Stimulated activated CD8-positive, alpha-beta memory T cell treated with anti-CD3 and anti-CD28 coated beads, Interleukin-4, amount 100 ng/mL, for 24 hours (primary cell): ENCODE results near the gene PTPRE.

Experiments
- DNase-seq: peaks from one replicate; pipeline ENCODE4 v3.0.0-alpha.2; 2020; ENCODE audit warnings: low read depth

Gene PTPRE

DNA sequence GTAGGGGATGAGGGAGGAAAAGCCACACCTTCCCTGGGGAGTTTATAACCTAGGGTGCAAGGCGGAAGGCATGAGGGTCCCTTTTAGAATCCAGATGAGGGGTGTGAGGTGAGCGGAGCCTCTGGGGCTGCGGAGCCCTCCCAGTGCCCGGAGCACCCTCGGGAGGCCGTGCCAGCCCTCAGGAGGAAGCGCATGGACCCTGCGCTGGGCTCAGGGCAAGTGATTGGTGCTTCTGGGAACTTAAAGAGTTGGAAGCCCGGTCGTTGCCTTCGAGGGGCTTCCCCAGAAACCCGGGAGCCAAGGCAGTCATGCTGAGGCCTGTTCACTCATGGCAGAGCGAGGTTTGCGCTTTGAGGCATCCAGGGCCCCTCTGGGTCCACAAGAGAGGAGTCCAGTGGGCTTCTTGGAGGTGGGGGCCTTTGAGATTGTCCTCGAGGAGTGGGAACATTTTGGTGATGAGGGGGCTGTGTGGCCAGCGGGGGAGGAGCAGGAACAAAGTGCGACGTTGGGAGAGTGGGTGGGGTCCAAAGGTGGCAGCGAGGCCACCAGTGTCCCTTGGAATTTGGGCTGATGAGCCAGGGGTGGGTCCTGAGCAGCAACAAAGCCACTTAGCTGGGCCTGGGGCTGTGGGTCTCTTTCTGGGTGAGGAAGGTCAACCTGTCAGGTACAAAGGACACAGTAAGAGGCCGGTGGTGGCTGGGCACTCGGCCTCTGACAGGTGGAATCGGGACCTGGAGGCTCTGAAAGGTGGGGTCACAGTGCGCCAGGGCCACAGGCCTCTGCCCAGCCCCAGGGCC, 139.5 kb downstream of the PTPRE start:
- no peak for DNase-seq

DNA sequence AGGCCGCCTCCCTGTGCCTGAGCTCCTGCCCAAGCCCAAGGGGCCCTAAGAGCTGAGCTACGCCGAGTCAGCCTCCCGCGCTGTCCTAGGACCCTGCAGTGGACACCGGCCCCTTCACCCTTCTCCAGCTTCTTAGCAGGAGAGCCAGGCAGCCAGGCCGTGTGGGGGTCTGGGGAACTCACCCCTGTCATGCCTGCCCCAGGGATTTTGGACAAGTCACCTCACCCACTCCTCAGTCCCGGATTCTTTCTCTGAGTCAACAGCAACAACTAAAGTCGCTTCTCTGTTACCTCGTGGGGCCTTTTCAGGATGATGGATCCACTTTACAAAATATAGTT, 140.0 kb downstream of the PTPRE start:
- DNase-seq: no peak

DNA sequence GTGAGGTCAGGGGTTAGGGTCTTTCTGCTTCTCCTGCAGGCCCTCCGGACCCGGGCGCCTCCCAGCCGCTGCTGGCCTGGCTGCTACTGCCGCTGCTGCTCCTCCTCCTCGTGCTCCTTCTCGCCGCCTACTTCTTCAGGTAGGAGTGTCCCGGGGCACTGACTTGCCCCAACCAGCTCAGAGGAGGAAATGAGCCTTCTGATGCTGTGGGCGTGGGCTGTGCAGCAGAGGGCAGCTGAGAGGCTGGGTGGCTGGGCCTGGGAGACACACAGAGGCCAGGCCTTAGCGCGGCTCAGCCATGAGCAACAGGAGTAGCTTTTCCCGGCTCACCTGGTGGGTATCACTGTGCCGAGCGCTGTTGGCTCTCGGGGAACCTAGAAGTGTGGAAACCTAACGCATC, 140.4 kb downstream of the PTPRE start:
- peak; percentile 74 for DNase-seq

DNA sequence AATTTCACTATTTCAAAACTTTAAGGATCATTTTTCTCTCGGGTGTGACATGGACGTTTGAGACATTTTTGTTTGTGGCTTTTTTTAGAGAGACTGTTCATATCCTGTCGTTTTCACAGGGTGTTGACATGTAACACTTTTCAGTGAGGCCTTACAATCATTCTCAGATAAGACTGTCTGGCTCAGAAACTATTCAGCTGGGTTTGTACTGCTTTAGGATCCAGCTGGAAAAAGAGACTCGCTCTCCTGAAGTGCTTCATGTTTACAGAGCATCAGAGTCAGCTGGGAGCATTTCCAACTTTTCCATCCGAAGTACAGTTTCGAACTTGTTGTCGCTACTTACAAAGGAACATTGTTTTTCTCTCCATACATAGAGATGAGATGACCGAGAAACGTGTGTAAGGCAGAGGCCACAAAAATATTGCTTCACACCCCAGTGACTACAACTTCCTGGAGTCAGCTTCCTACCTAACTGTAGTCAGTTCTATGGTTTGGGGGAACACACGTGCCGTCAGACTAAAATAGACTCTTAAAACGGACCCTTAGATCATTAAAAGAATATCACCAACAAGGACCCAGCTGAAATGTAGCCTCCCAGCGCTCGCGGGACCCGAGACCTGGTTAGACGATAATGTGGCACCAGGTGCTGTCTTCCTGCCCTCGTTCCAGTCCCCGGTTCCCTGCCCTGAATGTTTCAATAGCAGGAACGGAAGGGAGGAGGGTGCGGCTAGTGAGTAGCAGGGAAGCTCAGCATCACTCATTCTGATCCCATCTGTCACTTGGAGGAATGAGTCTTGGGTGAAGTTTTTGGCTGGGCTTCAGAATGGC, 141.3 kb downstream of the PTPRE start:
- DNase-seq: no peak

DNA sequence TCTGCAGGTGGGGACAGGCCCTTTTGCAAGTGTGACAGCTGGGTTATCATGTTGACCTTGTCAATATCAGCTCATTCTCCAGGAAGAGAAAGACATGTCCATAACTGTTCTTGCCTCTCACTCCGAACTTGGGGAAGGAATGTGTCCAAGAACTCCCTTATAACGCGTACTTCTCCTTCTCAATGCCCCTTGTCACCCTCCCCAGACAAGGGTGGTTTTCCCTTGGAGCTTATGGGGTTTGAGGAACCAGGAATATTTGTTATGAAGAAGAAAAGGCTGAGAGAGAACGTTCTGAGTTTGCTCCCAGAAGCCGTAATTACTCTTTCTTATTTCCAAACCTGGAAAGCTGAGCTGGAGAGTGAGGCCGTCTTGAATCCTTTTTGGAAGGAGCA, 141.9 kb downstream of the PTPRE start:
- no peak for DNase-seq

DNA sequence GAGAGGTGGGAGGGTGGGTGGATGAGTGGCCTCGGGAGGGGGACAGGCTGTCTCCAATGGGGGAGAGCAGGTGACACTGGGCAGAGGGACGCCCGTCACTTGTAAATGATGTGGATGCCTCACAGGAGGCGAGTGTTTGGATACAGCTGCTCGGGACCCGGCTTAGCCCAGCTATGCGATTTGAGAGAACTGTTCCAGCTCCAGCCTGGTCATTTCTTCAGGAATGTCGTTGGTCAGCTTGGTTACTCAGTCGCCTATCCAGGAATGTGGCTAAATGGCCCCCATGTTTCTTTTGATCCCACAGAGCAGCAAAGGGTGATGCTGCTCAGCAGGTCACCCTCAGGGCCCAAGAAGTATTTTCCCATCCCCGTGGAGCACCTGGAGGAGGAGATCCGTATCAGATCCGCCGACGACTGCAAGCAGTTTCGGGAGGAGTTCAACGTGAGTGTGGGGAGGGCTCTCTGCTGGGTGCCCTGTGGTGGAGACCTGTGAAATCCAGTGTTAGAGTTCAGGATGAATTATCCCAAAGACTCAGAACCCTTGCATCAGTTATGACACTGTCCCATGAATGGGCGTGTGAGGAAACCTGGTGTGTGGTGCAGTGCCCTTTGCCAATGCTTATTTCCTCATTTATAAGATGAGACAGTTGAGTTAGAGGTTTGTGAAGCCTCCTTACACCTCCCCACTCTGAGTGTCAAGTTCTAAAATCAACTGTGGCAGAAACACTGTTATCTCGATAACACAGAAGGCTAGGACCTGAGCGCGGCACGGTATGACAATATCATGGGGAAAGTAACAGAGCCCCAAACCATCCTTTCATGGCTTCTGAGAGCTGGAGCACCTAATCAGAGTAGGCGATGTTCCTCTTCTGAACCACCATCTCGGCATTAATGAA, 142.6 kb downstream of the PTPRE start:
- no peak for DNase-seq

DNA sequence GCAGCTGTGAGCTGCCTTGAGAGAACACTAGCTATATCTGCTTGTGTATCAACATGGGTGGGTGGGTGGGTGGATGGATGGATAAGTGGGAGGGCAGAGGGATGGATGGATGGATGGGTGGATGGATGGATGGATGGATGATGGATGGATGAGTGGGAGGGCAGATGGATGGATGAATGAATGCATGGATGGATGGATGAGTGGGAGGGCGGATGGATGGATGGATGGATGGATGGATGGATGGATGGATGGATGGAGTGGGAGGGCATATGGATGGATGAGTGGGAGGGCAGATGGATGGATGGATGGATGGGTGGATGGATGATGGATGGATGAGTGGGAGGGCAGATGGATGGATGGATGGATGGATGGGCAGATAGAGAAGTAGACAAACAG, 143.2 kb downstream of the PTPRE start:
- DNase-seq: no peak

DNA sequence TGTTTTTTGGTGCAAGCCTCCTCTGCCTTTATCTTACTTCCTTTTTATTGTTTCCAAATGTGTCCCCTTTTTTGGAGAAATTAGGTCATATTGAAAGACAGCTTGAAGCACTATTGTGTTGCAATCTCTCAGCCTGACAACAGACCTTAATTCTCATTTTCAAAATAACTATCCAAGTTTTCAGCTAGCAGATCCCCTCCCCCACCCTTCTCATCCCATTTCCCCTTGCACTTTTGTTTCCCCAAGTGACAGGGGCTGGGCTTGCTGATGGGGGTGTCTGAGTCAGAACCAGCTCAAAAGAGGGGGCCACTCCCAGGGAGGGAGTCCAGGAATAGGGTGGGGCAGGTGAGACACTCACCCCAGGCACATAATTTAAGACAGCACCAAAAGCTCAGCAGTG, 144.0 kb downstream of the PTPRE start:
- DNase-seq: no peak

DNA sequence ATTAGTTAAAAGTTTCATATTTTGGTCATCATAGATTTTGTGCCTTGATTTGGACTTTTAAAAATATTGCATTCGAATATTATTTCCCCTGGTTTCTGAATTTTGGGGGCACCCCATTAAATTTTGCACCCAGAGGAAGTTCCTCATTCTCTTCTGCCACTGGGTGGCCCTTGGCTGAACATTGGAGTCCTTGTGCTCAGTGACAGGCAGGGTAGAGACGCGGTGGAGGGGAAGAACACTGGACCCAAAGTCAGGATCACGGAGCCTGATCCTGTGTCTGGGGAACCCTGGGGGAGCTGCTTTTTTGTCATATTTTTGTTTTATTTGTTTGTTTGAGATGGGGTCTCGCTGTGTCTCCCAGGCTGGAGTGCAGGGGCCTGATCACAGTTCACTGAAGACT, 144.6 kb downstream of the PTPRE start:
- no peak for DNase-seq

DNA sequence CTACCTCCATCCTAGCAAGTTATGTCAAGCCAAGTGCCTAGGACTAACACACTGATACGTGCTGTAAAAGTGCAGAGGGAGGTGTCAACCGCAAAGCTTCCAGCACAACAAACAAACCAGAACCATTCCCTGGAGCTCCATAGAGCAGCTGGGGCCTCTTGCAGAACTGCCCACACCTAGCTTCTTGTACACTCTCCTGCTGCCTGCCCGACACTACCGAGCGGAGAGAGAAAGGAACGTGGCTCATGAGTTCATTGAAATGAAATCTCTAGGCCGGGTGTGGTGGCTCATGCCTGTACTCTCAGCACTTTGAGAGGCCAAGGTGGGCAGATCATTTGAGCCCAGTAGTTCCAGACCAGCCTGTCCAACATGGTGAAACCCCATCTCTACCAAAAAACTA, 145.8 kb downstream of the PTPRE start:
- no peak for DNase-seq

DNA sequence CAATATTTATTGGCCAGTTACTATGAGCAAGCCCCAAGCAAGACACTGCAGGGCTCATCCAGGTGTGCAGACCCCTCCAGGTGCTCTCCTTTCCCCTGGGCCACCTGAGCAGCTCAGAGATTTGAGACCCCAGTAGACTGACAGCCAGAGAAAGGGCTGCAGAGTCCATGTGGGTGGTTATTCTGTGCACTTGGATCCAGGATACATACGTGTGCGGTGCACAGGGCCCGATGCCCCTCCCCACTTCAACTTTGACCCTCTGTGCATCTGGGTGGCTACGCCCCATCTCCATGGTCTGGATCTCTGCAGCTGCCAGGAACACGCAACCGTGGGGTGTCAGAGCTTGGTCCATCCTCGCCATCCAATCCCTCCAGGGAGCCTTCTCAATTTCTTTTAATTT, 146.5 kb downstream of the PTPRE start:
- no peak for DNase-seq

DNA sequence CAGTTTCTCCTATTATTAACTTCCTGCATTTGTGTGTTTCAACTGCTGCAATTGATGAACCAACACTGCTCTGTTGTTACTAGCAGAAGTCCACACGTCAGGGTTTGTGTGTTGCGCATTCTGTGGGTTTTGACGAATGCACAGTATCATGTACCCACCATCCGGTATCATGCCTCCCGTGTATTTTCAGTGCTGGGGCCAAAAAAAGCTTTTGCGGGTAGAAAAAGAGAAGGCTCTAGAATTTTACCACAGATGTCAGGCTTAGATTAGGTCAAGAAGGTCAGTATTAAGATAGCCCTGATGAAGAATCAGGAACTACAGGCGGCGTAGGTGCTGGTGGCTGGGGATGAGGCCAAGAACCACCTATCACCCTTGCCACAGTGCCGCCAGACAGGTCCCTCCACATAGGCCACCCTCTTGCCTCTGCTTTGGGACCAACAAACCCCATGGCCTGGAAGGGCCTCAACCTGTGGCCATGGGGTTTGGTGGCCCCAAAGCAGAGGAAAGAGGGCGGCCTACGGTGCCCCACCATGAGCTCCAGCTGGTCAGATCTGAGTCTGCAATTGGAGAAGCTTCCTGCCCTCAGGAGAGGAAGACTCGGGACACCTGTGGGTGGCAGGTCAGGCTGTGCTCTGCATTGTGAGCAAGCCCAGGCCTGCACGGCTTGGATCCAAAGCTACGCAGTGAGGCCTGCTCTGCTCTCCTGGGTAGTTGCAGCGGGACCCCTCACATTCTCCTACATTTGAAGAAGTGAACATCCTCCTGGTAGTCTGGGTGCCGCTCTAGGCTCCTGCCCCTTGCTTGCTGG, 147.5 kb downstream of the PTPRE start:
- DNase-seq: no peak

DNA sequence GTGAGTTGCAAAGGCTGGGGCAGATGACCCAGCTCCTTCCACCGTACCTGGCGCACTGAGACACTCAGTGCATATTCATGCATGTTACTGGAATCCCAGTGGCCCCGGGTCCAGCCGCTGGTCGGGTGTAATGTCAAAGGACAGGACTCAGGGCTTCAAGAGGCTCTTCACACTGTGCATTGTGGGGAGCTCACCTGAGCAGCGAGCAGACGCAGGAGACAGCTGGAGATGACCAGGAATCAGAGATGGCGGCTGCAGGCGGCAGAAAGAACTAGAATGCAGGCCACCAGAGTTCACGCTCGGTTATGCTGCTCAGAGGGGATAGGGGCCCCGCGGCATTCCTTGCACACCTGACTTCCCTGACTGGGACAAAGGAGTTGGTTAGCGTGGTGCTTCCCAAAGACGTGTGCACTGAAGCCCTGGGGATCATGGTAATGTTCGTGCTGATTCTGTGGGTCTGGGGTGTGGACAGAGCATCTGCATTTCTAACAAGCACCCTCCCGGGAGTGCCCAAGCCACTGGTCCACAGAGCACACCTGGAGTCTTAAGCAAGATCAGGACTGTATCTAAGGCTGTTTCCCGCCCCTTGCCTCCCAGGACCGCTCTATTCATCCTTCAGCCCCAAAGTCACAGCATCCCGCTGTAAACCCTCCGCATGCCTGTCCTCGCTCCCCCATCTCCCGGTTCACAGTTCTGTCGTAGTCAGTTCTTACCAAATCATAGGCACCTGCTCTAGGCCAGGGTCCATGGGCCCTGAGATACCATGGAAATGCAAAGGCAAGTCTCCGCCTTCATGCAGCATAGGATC, 148.4 kb downstream of the PTPRE start:
- no peak for DNase-seq

DNA sequence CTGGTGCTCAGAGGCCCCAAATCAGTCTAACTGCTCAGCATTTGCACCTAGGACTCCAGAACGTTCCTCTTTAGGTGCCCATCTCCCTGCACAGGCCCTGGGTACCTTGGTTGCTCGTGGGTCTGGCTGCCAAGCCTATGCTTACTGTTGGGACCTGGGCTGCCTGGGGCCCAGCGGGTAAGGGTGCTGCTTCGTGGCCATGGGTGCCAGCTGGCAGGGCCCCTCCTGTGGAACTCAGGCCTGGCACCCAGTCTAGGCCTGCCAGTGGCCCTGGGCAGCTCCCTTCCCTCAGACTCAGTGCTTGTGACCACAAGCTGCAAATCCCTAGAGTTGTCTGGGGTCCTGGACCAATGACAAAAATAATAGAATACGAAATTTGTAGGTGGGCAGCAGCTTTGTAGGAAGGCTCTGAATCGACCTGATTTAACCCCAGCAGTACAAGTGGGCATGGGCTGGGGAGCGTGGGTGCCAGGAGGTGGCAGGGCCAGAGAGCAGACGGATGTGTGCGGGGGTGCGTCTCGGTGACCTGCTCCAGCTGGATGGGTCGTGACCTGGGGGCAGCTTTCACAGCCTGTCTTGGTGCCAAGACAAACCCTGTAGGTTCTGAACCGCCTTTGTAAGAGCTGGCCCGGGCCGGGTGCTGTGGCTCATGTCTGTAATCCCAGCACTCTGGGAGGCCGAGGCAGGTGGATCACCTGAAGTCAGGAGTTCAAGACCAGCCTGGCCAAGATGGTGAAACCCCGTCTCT, 149.6 kb downstream of the PTPRE start:
- DNase-seq: no peak

DNA sequence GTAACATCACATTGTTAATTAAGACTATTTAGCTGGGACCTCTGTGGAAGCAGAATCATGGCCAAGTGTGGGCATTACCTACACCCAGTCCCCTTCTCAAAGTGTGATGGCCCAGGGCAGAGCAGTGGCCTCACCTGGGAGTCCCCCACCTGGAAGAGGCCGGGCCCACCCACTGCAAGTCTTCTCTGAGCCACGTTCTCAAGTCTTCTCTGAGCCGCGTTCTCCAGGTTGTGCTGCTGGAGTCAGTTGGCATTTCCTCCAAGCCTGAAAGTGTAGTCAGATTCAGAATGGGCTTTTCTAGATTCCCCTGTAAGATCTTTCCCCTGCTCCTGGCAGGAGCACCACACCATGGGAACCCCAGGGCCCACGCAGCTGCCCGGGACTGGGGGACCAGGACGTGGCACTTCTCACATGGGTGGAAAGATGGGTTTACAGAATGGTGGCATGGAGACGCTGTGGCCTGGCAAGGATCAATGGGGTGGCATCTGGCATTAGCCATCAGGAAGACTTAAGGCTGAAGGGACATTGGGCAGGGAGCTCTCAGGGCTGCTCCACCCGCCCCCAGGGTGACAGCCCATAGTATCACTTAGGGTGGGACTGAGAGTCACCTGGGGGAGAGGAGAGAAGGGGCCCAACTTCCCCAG, 151.3 kb downstream of the PTPRE start:
- DNase-seq: no peak

DNA sequence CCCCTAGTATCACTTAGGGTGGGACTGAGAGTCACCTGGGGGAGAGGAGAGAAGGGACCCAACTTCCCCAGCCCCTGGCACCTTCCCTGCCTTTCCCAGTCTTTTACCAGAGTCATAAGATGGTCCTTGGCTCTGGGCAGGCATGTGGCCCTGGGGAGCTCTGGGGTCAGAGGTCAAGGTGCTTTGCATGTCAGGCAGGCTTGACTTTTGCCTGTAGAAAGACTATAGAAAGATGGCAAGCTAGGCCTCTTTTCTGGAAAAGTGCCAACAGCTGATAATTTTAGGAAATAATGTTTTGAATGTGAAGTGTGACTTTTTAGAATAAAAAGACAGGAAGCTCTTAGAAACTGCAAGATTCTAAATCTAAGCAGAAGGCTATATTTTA, 151.8 kb downstream of the PTPRE start:
- no peak for DNase-seq

DNA sequence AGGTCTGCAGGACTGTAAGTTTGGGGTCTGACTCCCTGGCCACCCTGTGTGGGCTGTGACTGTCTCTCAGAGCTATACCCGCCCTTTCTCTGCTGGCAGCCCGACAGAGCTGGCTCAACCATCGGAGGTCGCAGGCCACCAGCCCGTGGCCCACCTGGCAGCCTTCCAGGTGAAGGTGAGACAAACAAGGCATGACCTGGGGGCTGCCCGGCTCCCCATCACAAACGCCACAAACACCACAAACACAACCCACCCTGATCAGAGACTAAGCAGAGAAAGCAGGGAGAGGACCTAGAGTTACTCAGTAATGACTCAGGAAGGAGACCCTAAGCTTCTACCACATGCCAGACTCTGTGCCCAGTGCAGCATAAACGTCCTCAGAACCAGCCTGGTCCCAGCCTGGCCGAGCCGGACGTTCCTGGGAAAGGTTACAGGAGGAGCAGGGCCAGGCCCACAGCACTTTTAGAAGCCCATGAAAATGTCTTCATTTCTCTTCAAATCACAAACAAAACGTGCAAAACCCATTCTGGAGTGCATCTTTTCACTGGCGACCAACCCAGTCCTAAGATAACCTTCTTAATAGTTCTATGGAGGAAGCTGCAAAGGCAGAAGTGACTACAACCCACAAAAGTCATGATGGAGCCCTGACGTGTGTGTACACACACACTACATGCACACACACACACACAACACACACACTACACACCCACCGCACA, 152.5 kb downstream of the PTPRE start:
- DNase-seq: no peak

DNA sequence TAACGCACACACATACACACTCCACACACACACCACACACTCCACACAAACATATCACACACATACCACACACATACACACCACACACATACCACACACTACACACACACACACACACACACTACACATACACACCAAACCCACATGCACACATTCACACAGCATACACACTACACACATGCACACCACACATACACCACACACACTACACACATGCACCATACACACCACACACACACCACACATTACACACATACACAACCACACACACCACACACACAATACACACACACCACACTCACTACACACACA, 153.0 kb downstream of the PTPRE start:
- no peak for DNase-seq
